ENCODE data around the gene ENOX2. TPM values are rescaled to one million over a fixed set of nuclear protein-coding genes. Genes with fewer than 3 reads are reported as not detected.

The ENOX2 gene
- total RNA-seq, 2 donors from 2014 or later: 7.3 to 26.2 TPM

- no peaks in the 10 kb centered on the region for H3K36me3 ChIP-seq (ENCODE audit: control insufficient read depth, insufficient read depth, low read length)
- H3K36me3 Mint-ChIP-seq (ENCODE audit: low read depth): no peaks in the 10 kb centered on the region
- no peak overlapping the region for H3K27ac ChIP-seq (ENCODE audit: low read depth, low read length)
- H3K4me1 Mint-ChIP-seq: peaks cover 29% of the 10 kb centered on the region
- no peak overlapping the region for H3K9ac ChIP-seq (ENCODE audit: extremely low read depth, low read length, poor library complexity, severe bottlenecking)
- no peaks in the 10 kb centered on the region for H3K27me3 ChIP-seq (ENCODE audit: control insufficient read depth, insufficient read depth, low read length, poor library complexity, severe bottlenecking)
- no peak overlapping the region for H3K4me3 Mint-ChIP-seq
- no peaks in the 10 kb centered on the region for H3K9me3 ChIP-seq (ENCODE audit: control insufficient read depth, low read length)
- peaks cover 5% of the 10 kb centered on the region for H3K4me1 ChIP-seq (ENCODE audit: control insufficient read depth, insufficient read depth, low read length)
- H3K27me3 Mint-ChIP-seq (ENCODE audit: insufficient read depth): peaks cover 43% of the 10 kb centered on the region
- no peak for DNase-seq
- H3K4me3 ChIP-seq (ENCODE audit: low read length): no peak overlapping the region
- WGBS, 2 experiments (ENCODE audit: insufficient coverage in 1 of 2, insufficient read length in 1 of 2): 83 to 100% methylated on average over 1 of the region's 1 CpG
- no peak overlapping the region for H3K27ac Mint-ChIP-seq
- no peaks in the 10 kb centered on the region for H3K9me3 Mint-ChIP-seq
- no peak for TF ChIP-seq CTCF (conservative IDR thresholded peaks at IDR 0.05)
Measured at GRCh38 chrX:130771648-130772047, 131.4 kb downstream of the ENOX2 start.

GRCh38 chrX:130771230-130771629, 131.8 kb downstream of the ENOX2 start:
- Mint-ChIP-seq H3K27ac (no peak overlapping the region), H3K27me3 (ENCODE audit: insufficient read depth) (peaks cover 41% of the 10 kb centered on the region), H3K9me3 (no peaks in the 10 kb centered on the region), H3K36me3 (ENCODE audit: low read depth) (no peaks in the 10 kb centered on the region), H3K4me3 (no peak overlapping the region), H3K4me1 (peaks cover 29% of the 10 kb centered on the region)
- H3K4me1 ChIP-seq (ENCODE audit: control insufficient read depth, insufficient read depth, low read length): peaks cover 5% of the 10 kb centered on the region
- no peak for TF ChIP-seq CTCF (conservative IDR thresholded peaks at IDR 0.05)
- no peaks in the 10 kb centered on the region for H3K9me3 ChIP-seq (ENCODE audit: control insufficient read depth, low read length)
- H3K27me3 ChIP-seq (ENCODE audit: control insufficient read depth, insufficient read depth, low read length, poor library complexity, severe bottlenecking): no peaks in the 10 kb centered on the region
- no peak overlapping the region for H3K4me3 ChIP-seq (ENCODE audit: low read length)
- H3K27ac ChIP-seq (ENCODE audit: low read depth, low read length): no peak overlapping the region
- 83% methylated on average over 2 of the region's 2 CpGs; no CpG with 5 or more reads in 1 of the 2 experiments for WGBS, 2 experiments (ENCODE audit: insufficient coverage in 1 of 2, insufficient read length in 1 of 2)
- no peak for DNase-seq
- no peak overlapping the region for H3K9ac ChIP-seq (ENCODE audit: extremely low read depth, low read length, poor library complexity, severe bottlenecking)
- H3K36me3 ChIP-seq (ENCODE audit: control insufficient read depth, insufficient read depth, low read length): no peaks in the 10 kb centered on the region

GRCh38 chrX:130770615-130771014, 132.4 kb downstream of the ENOX2 start:
- Histone ChIP-seq H3K9ac (ENCODE audit: extremely low read depth, low read length, poor library complexity, severe bottlenecking) (no peak overlapping the region), H3K27ac (ENCODE audit: low read depth, low read length) (no peak overlapping the region), H3K4me1 (ENCODE audit: control insufficient read depth, insufficient read depth, low read length) (peaks cover 5% of the 10 kb centered on the region), H3K9me3 (ENCODE audit: control insufficient read depth, low read length) (no peaks in the 10 kb centered on the region), H3K4me3 (ENCODE audit: low read length) (no peak overlapping the region), H3K27me3 (ENCODE audit: control insufficient read depth, insufficient read depth, low read length, poor library complexity, severe bottlenecking) (no peaks in the 10 kb centered on the region), H3K36me3 (ENCODE audit: control insufficient read depth, insufficient read depth, low read length) (no peaks in the 10 kb centered on the region)
- Mint-ChIP-seq H3K4me1 (peaks cover 29% of the 10 kb centered on the region), H3K4me3 (no peak overlapping the region), H3K9me3 (no peaks in the 10 kb centered on the region), H3K27me3 (ENCODE audit: insufficient read depth) (peaks cover 39% of the 10 kb centered on the region), H3K27ac (no peak overlapping the region), H3K36me3 (ENCODE audit: low read depth) (no peaks in the 10 kb centered on the region)
- TF ChIP-seq CTCF (conservative IDR thresholded peaks at IDR 0.05): no peak
- no peak for DNase-seq
- 97% methylated on average over 3 of the region's 3 CpGs; no CpG with 5 or more reads in 1 of the 2 experiments for WGBS, 2 experiments (ENCODE audit: insufficient coverage in 1 of 2, insufficient read length in 1 of 2)

Measured in endodermal cell (in vitro differentiated cells).